GM19035 (cell line): ENCODE measurements around the gene HK2.

Experiments
- ATAC-seq: cut with Tn5 transposase; IDR thresholded peaks from one replicate; pipeline ENCODE4 v1.9.1; 2021; ENCODE audit not compliant: unreplicated experiment

HK2 gene

GRCh38 chr2:74930811-74931486, 97.0 kb downstream of the HK2 start:
- ATAC-seq = no peak

DNA sequence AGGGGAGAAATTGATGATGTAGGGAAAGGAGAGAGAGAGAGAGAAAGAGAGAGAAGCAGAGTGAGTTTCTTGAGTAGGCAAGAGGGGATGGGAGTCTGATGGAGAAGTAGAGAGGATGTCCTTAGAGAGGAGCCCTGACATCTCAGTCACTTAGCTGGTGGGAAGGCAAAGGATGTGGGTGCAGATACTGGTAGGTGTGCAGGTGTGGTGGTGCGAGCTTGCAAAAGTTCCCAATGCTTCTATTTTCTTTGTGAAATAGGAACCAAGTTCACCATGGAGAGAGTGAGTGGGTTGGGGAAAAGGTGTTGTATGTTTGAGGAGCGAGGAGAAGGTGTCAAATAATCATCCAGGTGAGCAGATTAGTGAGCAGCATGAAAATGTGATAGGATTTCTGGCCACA, 98.0 kb downstream of the HK2 start:
- ATAC-seq = no peak

DNA sequence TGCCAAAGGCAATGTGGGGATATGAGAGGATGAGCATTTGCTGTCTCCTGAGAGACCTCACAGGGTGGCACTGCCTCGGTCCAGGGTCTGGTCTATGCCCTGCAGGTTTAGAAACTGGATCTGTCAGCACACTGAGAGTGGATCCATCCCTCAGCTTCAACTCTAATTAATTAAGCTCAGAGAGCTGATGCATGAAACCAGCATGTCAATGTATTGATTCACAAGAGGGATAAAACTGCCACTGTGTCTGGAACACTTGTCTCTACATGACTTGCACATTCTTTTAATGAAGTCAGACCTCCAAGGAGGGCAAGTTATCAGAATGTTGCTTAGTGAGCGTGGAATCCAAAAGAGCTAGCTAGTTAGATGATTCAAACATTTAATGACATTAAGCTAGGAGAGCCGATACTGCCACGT, 102.1 kb downstream of the HK2 start:
- ATAC-seq = no peak

GRCh38 chr2:74937221-74937880, 103.4 kb downstream of the HK2 start:
- ATAC-seq = no peak

- no peak for ATAC-seq
Observed at GRCh38 chr2:74938264-74938663, 104.3 kb downstream of the HK2 start.

DNA sequence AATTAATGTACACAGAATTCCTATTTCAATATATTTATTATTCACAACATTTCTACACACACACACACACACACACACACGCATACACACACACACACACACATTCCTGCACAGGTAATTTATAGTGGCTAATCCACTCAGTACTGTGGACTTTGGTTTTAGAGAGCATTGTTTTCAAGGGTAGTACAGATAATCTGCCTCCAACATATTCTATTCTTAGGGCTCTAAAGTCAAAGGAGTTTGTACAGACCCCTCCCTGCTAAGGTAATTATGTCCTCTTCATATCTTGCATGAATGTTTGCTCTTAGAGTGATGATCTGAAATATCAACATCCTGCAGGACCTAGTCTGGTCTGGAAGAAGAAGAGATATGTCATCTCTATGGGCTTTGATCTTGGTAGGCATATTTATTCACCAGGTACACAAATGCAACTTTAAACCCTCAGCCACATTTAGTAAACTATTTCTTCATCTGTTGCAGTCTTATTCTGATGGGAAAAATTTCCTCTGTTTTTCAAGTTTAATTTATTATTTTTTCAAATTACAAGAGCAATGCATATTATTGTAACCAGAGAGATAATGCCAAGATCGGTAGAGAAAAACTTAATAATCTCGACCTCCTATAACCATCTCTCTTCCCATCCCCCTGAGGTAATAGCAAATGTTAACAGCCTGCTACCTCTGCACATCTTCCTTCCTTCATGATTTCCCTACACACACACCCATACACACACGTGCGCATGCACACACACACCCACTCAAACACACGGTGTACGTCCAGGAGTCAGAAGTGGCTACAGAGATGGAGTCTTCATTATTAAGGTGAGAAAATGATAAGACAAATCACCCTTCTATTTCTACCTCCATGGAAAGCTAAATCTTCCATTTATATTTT, 106.2 kb downstream of the HK2 start:
- ATAC-seq = no peak

GRCh38 chr2:74941284-74941683, 107.4 kb downstream of the HK2 start:
- ATAC-seq = no peak

GRCh38 chr2:74942263-74942662, 108.3 kb downstream of the HK2 start:
- ATAC-seq = no peak
